Hematopoietic multipotent progenitor cell treated with erythropoietin and hydrocortisone succinate and interleukin-3 and kit ligand, for 17 days (in vitro differentiated cells): ENCODE data around the gene OR10A7.
"Not testable (repeated sequence)": the region's sequence is repeated elsewhere in the genome, so short reads cannot be mapped to it uniquely, and the experiment has no call there.

ENCODE experiments used
- DNase-seq: peaks from one replicate; pipeline ENCODE4 v3.0.0-alpha.2; 2015; ENCODE audit warnings: low spot score

The OR10A7 gene, protein sequence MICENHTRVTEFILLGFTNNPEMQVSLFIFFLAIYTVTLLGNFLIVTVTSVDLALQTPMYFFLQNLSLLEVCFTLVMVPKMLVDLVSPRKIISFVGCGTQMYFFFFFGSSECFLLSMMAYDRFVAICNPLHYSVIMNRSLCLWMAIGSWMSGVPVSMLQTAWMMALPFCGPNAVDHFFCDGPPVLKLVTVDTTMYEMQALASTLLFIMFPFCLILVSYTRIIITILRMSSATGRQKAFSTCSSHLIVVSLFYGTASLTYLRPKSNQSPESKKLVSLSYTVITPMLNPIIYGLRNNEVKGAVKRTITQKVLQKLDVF

GRCh38 chr12:55220725-55221124 is at the start of gene OR10A7:
TSS of gene OR10A7 (plus strand) at chr12:55221025. CDS start at chr12:55221025, 0 bp downstream.
- DNase-seq = no peak

DNA sequence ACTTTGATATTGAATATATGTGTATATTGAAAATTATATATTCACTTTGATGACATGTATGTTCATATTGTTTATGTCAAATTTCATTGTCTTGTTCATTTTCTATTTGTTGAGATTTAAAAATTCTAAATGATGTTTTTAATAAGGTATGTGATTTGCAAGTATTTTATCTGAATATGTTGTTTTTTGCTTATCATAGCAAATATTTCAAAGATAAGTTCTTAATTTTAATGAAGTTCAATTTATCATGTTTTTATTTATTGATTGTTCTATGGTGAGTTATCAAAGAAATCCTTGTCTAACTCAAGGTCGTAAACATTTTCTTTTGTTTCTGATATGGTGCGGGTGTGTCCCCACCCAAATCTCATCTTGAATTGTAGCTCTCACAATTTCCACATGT is 49.4 kb upstream of the OR10A7 start:
- no peak for DNase-seq

- DNase-seq = not testable (repeated sequence)
Observed at GRCh38 chr12:55171846-55172245, 49.0 kb upstream of the OR10A7 start.

DNA sequence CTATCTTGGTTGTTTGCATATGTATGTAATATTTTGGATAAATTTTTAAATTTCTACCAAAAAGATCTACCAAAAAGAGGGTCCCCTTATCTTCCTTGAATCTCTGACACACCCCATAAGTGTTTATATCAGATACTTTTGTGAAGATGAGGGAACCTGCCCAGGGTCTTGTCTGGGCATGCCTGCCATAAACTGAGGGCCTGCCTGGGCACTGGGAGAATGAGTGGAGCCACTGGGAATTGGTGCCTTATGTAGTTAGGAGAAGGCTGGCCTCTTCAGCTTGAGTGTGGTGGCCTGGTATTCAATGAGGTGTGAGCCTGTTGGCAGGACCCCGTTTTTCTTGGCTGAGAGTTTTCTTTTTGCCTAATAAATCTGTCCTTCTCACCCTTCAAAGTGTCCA is 48.1 kb upstream of the OR10A7 start:
- DNase-seq = no peak

DNA sequence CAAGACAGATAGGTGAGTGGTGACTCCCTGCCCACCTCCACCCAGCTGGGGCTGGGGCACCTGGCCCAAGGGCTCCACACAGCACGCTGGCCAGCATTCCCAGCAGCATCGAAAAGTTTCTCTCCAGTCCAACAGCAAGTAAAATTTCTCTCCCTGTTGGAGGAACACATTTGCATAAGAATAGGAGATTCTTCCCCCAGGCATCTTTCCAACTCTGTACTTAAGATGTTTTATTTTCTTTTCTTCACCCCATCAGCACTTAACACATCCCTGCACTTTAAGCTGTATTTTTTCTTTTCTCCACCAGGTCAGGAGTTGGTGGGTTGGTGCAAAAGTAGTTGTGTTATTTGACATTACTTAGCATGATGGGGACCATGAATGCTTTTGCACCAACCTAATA is 47.4 kb upstream of the OR10A7 start:
- no peak for DNase-seq

- DNase-seq = no peak
Observed at GRCh38 chr12:55188573-55188972, 32.3 kb upstream of the OR10A7 start.

DNA sequence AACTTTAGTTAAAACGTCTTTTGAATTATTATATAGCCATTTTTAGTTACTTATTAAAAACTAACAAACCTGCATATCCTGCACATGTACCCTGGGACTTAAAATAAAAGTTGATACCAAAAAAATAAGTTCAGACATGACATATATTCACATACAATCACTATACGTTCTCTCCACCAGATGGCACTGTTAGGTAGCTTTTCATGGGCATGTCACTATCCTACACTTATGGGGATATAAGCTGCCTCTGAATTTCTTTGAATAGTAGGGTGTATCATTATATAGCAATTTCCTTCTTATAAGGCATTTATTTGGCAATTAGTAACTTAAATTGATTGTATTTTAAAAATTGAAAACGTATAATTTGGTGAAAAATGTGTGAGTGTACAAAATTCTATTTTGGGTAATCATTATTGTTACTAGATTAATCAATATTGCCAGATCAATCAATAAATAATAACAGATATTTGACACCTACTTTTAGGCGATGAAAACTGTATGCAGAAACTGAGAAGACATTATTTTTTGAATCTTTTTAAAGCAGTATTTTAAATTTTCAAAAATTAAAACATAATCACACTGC is 31.8 kb upstream of the OR10A7 start:
- DNase-seq = peak; percentile 59

GRCh38 chr12:55194382-55194781 is 26.4 kb upstream of the OR10A7 start:
- DNase-seq = no peak

DNA sequence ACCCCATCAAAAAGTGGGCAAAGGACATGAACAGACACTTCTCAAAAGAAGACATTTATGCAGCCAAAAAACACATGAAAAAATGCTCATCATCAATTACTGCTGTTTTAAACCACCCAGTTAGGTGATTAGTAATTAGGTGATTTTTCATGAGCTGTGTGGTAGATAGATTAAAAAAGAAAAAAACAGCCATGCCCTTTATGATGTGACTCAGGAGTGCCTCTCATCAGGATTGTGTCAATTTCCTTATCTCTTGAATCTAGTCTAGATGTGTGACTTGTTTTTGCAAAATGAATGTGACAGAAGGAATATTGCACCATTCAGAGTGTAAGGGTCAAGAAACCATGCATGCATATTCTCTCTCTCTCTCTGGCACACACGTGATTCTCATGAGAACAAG is 5.7 kb downstream of the OR10A7 start:
- no peak for DNase-seq

DNA sequence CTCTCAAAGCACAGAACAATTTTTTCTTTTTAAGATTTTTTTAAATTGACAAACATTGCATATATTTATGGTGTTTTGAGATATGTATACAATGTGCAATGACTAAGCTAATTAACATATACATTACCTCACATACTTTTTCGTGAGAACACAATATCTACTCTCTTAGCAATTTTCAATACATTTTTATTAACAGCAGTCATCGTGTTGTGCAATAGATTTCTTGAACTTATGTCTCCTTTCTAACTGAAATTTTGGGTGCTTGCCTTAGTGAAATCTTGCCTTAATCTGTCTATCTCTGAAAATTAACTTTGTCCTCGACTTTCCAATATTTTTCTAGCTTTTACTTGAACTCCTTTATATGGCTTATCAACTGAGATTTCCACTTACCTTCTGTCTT is 6.8 kb downstream of the OR10A7 start:
- no peak for DNase-seq

GRCh38 chr12:55244309-55244708 is 23.5 kb downstream of the OR10A7 start, which contains the start of gene OR6C74:
TSS of gene OR6C74 (plus strand) at chr12:55244609. CDS start at chr12:55247288, 2,679 bp downstream.
- no peak for DNase-seq

GRCh38 chr12:55246159-55246558 is 25.3 kb downstream of the OR10A7 start:
- no peak for DNase-seq

GRCh38 chr12:55250944-55251343 is 30.1 kb downstream of the OR10A7 start:
- DNase-seq = no peak

DNA sequence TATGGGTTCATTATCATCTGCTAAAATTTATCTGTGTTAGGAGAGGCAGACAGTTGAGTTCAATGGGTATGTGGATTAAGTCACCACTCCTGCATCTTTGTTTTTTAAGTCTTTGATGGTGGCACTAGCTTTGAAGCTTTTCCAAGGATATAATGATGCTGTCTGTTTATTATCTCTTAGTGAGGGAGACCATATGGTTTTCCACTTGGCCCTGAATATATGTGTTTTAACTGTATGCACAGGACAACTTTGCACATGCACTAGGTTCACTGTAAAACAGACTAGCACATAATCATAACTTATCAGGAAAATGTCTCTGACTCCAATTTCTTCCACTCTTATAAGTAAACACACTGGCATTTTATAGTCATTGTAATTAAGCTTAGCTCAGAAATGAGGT is 32.5 kb downstream of the OR10A7 start:
- DNase-seq = no peak

DNA sequence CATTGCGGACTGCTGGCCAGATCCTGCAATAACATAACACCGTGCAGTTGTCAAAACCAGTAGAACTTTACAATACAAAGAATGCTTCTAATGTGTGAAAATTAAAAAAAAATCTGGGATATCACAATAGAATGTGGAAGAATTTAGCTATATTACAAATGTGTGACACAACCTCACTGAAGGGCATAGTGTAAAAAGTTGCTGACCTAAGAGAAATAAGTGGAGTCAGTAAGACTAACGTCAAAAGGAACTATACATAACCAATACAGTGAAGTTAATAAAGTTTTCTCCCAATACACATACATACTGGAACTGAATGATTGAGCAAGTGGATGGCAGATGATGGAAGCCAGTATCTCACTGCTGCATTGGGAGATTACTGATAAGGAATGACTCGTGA is 36.0 kb downstream of the OR10A7 start:
- DNase-seq = no peak

DNA sequence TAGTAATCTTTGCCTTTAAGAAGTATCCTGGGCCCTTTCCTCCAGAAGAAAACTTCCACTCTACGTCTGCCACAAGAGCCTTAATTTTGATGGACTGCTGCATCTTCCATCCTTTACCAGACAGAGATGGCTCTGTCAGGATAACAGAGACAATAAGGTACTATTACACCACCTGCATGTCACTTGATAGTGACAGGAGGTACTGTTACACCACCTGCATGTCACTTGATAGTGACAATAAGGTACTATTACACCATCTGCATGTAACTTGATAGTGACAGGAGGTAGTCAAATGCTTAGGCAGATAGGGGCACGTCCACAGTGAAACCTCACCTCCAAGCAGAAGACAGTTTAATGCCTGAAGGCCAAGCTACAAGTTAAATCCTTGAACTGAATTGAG is 37.5 kb downstream of the OR10A7 start:
- no peak for DNase-seq
